ACHN (cell line): Measurements from ENCODE around the gene RCOR1.

Experiments used
- DNase-seq: peaks from one replicate; pipeline ENCODE4 v3.0.0-alpha.2; 2015
- in situ Hi-C: cut with HindIII; loops from 2 replicates; pipeline ENCODE4 v1.10.0; 2017; ENCODE audit warnings: low sequenced_read_pairs, low pct_ligation_motif_present, low pct_unique_long_range_greater_than_20kb

The RCOR1 gene

GRCh38 chr14:102588821-102589220 lies 3.6 kb upstream of the RCOR1 start:
- no peak for DNase-seq
- in situ Hi-C loops, result no loop called here

GRCh38 chr14:102589761-102590290 lies 2.6 kb upstream of the RCOR1 start:
- no peak for DNase-seq
- in situ Hi-C loops, result no loop called here

GRCh38 chr14:102590667-102591099 lies 1.8 kb upstream of the RCOR1 start:
- in situ Hi-C loops, result no loop called here

GRCh38 chr14:102591372-102591943 lies 991 bp upstream of the RCOR1 start:
- in situ Hi-C loops, result no loop called here
- DNase-seq, result peak; percentile 31

More at GRCh38 chr14:102590667-102591099, 1.8 kb upstream of the RCOR1 start:
- peak; percentile 68 for DNase-seq

- DNase-seq, result no peak
- in situ Hi-C loops, result no loop called here
Measured at GRCh38 chr14:102592763-102593060, 263 bp downstream of the RCOR1 start.

- DNase-seq, result peak; percentile 40
- in situ Hi-C loops, result no loop called here
Measured at GRCh38 chr14:102593061-102593824, 794 bp downstream of the RCOR1 start.

GRCh38 chr14:102593825-102594137 lies 1.3 kb downstream of the RCOR1 start:
- in situ Hi-C loops, result no loop called here
- DNase-seq, result no peak

GRCh38 chr14:102594514-102595175 lies 2.2 kb downstream of the RCOR1 start:
- DNase-seq, result peak; percentile 69
- in situ Hi-C loops, result no loop called here

GRCh38 chr14:102601378-102601925 lies 9.0 kb downstream of the RCOR1 start:
- no peak for DNase-seq
- in situ Hi-C loops, result no loop called here

GRCh38 chr14:102602421-102603292 lies 10.2 kb downstream of the RCOR1 start:
- in situ Hi-C loops, result no loop called here
- no peak for DNase-seq

- DNase-seq, result no peak
- in situ Hi-C loops, result no loop called here
Measured at GRCh38 chr14:102603293-102603907, 11.0 kb downstream of the RCOR1 start.

GRCh38 chr14:102604183-102604582 lies 11.7 kb downstream of the RCOR1 start:
- in situ Hi-C loops, result no loop called here
- DNase-seq, result no peak

GRCh38 chr14:102605029-102605428 lies 12.6 kb downstream of the RCOR1 start:
- in situ Hi-C loops, result no loop called here
- no peak for DNase-seq

- DNase-seq, result no peak
- in situ Hi-C loops, result no loop called here
Measured at GRCh38 chr14:102606296-102606695, 13.8 kb downstream of the RCOR1 start.

GRCh38 chr14:102608064-102608446 lies 15.6 kb downstream of the RCOR1 start:
- no peak for DNase-seq
- in situ Hi-C loops, result no loop called here

GRCh38 chr14:102610968-102611811 lies 18.7 kb downstream of the RCOR1 start:
- DNase-seq, result no peak

GRCh38 chr14:102616318-102616717 lies 23.9 kb downstream of the RCOR1 start:
- in situ Hi-C loops, result no loop called here
- no peak for DNase-seq

More at GRCh38 chr14:102610968-102611811, 18.7 kb downstream of the RCOR1 start:
- in situ Hi-C loops, result no loop called here
